ENCODE measurements around the gene IGFLR1. TPM values are rescaled to one million over a fixed set of nuclear protein-coding genes. Genes with fewer than 3 reads are reported as not detected.

Gene IGFLR1
- total and polyA plus RNA-seq, 2 of the 4 experiments (the other 2 are of a cell fraction): 0.72 to 2.7 TPM

DNA sequence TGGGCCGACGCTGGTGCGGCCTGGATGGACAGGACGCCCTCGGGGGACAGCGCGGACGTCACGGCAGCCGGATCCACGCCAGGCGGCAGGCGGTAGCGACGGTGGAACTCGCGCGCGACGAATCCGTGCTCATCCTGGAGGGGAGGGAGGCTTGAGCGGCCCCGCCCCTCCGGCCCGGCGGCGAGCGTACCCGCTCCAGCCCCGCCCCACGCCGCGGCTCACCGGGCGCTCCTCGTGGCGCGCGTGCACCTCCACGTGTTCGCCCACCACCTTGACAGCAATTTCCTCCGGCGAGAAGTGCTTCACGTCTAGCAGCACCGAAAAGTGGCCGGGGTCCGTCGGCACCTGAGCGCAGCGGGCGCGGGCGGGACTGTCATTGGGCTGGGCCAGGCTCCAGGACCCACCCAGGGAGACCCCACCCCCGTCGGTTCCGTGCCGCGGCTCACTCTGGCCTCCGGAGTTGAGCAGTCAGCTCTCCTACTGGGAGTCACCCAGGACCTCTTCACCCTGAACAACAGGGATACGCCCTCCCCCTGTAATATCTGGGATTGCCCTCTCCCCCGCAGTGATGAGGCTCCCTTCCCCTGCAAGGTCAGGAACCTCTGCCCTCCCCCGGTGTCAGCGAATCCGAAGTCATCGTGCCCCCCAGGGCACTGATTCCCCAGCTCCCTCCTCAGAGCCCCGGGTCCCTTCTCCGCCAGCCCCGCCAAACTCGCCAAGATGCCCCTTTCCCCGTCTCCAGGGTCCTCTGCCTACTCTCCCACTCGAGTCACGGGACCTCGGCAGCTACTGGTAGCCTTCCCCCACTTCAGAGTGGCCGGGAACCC is 13.5 kb upstream of the IGFLR1 start:
- Histone ChIP-seq H3K9me3 (ENCODE audit: control insufficient read depth, insufficient read depth, low read length) (no peaks in the 10 kb centered on the region), H3K27me3 (ENCODE audit: control insufficient read depth, insufficient read depth, low read length) (no peaks in the 10 kb centered on the region), H2AK9ac (replicated peaks; ENCODE audit: low read depth, low read length, poor library complexity) (peak overlapping the region; percentile 95), H3K4me3 (ENCODE audit: insufficient read depth, low read depth, low read length) (peak overlapping the region; percentile 50), H3K18ac (ENCODE audit: low read depth, low read length) (peak overlapping the region; percentile 74), H3K4ac (ENCODE audit: low read depth, low read length) (peak overlapping the region; percentile 91), H4K5ac (ENCODE audit: low read depth, low read length) (peak overlapping the region; percentile 89), H2BK120ac (ENCODE audit: low read depth, low read length) (peak overlapping the region; percentile 69), H4K91ac (ENCODE audit: insufficient read depth, low read depth, low read length) (peak overlapping the region; percentile 92), H4K20me1 (ENCODE audit: insufficient read depth, low read length) (peaks cover 6% of the 10 kb centered on the region; the same call in 1 of the 2 replicates), H2AFZ (replicated peaks; ENCODE audit: low read length, poor library complexity) (peak overlapping the region; percentile 96), H4K8ac (ENCODE audit: low read depth in 2 of 2, low read length in 2 of 2) (peak overlapping the region; percentile 78 to 94), H2BK15ac (ENCODE audit: low read depth, low read length) (no peak overlapping the region; the same call in 2 of the 3 replicates), H3K9ac (ENCODE audit: low read depth, low read length) (peak overlapping the region; percentile 90), H3K36me3 (ENCODE audit: control insufficient read depth, insufficient read depth, low read length) (peaks cover 29% of the 10 kb centered on the region), H3K4me2 (ENCODE audit: low read depth, low read length) (peak overlapping the region; percentile 93), H2AK5ac (ENCODE audit: low read depth, low read length) (peak overlapping the region; percentile 91), H3K14ac (replicated peaks; ENCODE audit: low read depth, low read length) (peak overlapping the region; percentile 88), H2BK20ac (ENCODE audit: low read depth, low read length) (no peak overlapping the region), H3K56ac (ENCODE audit: extremely low read depth, insufficient read depth, low read length) (peak overlapping the region; percentile 80; the same call in 1 of the 2 replicates), H3K4me1 (ENCODE audit: control insufficient read depth, insufficient read depth, low read length) (peaks cover 13% of the 10 kb centered on the region), H2BK5ac (ENCODE audit: low read depth, low read length, poor library complexity, severe bottlenecking) (peak overlapping the region; percentile 96), H3K9me1 (ENCODE audit: insufficient read depth, low read length) (peaks cover 18% of the 10 kb centered on the region; the same call in 1 of the 2 replicates), H3K79me1 (ENCODE audit: low read depth in 1 of 2, low read length in 2 of 2) (peaks cover 32 to 70% of the 10 kb centered on the region in 2 experiments), H3K23ac (ENCODE audit: low read depth, low read length) (peak overlapping the region; percentile 94), H3K27ac (ENCODE audit: insufficient read depth, low read length) (peak overlapping the region; percentile 97)
- dilution Hi-C loops (cut with HindIII; ENCODE audit: low sequenced_read_pairs, unreplicated experiment) (no loop called here), intact Hi-C loops (cut with micrococcal nuclease) (loop anchor here (5.0 kb wide), 1 partner anchor 177 kb away; no protein-coding TSS in a partner anchor), in situ Hi-C loops (cut with MboI; ENCODE audit: low sequenced_read_pairs) (no loop called here)
- TF ChIP-seq BHLHE40 (IDR thresholded peaks at IDR 0.05; ENCODE audit: low read depth, low read length) (peak; percentile 17; the same call in 1 of the 2 replicates), NFE2L2 (IDR thresholded peaks at IDR 0.05; ENCODE audit: low read depth, low read length) (no peak), MXI1 (IDR thresholded peaks at IDR 0.05; ENCODE audit: borderline replicate concordance, low read depth, low read length) (peak; percentile 88; the same call in 1 of the 2 replicates), SMC3 (IDR thresholded peaks at IDR 0.05; ENCODE audit: low read depth, low read length) (no peak), CEBPB (IDR thresholded peaks at IDR 0.05; ENCODE audit: low read depth, low read length) (no peak), CHD1 (IDR thresholded peaks at IDR 0.05; ENCODE audit: low read depth, low read length) (no peak), RCOR1 (IDR thresholded peaks at IDR 0.05; ENCODE audit: insufficient replicate concordance, low read length) (no peak), POLR2A (IDR thresholded peaks at IDR 0.05; ENCODE audit: low read depth, low read length) (peak; percentile 1; the same call in 1 of the 2 replicates), MAZ (IDR thresholded peaks at IDR 0.05; ENCODE audit: borderline replicate concordance, low read depth, low read length) (peak; percentile 61; the same call in 1 of the 2 replicates), RAD21 (IDR thresholded peaks at IDR 0.05; ENCODE audit: low read length) (no peak)
- TF ChIP-seq, protein P1, sequence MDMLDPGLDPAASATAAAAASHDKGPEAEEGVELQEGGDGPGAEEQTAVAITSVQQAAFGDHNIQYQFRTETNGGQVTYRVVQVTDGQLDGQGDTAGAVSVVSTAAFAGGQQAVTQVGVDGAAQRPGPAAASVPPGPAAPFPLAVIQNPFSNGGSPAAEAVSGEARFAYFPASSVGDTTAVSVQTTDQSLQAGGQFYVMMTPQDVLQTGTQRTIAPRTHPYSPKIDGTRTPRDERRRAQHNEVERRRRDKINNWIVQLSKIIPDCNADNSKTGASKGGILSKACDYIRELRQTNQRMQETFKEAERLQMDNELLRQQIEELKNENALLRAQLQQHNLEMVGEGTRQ (IDR thresholded peaks at IDR 0.05; ENCODE audit: low read depth, low read length): peak; percentile 19; the same call in 1 of the 2 replicates
- TF ChIP-seq, protein P2, sequence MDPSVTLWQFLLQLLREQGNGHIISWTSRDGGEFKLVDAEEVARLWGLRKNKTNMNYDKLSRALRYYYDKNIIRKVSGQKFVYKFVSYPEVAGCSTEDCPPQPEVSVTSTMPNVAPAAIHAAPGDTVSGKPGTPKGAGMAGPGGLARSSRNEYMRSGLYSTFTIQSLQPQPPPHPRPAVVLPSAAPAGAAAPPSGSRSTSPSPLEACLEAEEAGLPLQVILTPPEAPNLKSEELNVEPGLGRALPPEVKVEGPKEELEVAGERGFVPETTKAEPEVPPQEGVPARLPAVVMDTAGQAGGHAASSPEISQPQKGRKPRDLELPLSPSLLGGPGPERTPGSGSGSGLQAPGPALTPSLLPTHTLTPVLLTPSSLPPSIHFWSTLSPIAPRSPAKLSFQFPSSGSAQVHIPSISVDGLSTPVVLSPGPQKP (IDR thresholded peaks at IDR 0.05; ENCODE audit: borderline replicate concordance, low read depth, low read length): no peak
- ChIA-PET CTCF (no interaction called here), POLR2A (ENCODE audit: unreplicated experiment) (interaction anchor here (0.6 to 1.0 kb wide), 2 partner anchors 8 to 488 kb away, joined by 4 to 5 read pairs; partner anchors contain the start of gene LIN37)
- DNase-seq (peak; percentile 55), ATAC-seq (ENCODE audit: low read depth) (peak; percentile 8)
- 5% methylated on average over 38 of the region's 74 CpGs; no CpG with 5 or more reads in 1 of the 2 experiments for WGBS, 2 experiments (ENCODE audit: extremely low coverage in 2 of 2, insufficient read length in 1 of 2)
- no TSS peak for BruUV-seq (replicated peaks)
